HG03460 (cell line): ENCODE results near the gene TGM1.
A peak's percentile ranks its signal among the peaks of the same experiment; 100 is the strongest.
"Not testable (repeated sequence)": the region's sequence is repeated elsewhere in the genome, so short reads cannot be mapped to it uniquely, and the experiment has no call there.

Source experiments
- ATAC-seq: cut with Tn5 transposase; IDR thresholded peaks from one replicate; pipeline ENCODE4 v1.9.1; 2021; ENCODE audit not compliant: unreplicated experiment

The TGM1 gene

GRCh38 chr14:24234095-24235005, 28.6 kb downstream of the TGM1 start:
- ATAC-seq: no peak

GRCh38 chr14:24233538-24233866, 29.5 kb downstream of the TGM1 start:
- no peak for ATAC-seq

- peak; percentile 62 for ATAC-seq
Measured at GRCh38 chr14:24232645-24233537, 30.1 kb downstream of the TGM1 start, which contains the start of gene GMPR2. TSS of gene GMPR2 (plus strand) at chr14:24232929. CDS start at chr14:24233254, 325 bp downstream.

GRCh38 chr14:24232121-24232644, 30.8 kb downstream of the TGM1 start, which contains the start of gene NEDD8:
TSS of gene NEDD8 (minus strand) at chr14:24232367. CDS start at chr14:24232267, 100 bp downstream.
- peak; percentile 69 for ATAC-seq

- ATAC-seq: no peak
Measured at GRCh38 chr14:24231263-24232120, 31.5 kb downstream of the TGM1 start.

GRCh38 chr14:24228902-24229301, 34.1 kb downstream of the TGM1 start:
- no peak for ATAC-seq

- no peak for ATAC-seq
Measured at GRCh38 chr14:24226473-24226872, 36.5 kb downstream of the TGM1 start.

- ATAC-seq: no peak
Measured at GRCh38 chr14:24224618-24225071, 38.3 kb downstream of the TGM1 start.

GRCh38 chr14:24222987-24223386, 40.0 kb downstream of the TGM1 start:
- ATAC-seq: not testable (repeated sequence)

GRCh38 chr14:24219521-24219920, 43.5 kb downstream of the TGM1 start:
- ATAC-seq: no peak

GRCh38 chr14:24219080-24219479, 43.9 kb downstream of the TGM1 start:
- no peak for ATAC-seq

- not testable (repeated sequence) for ATAC-seq
Measured at GRCh38 chr14:24216876-24217275, 46.1 kb downstream of the TGM1 start.

- ATAC-seq: no peak
Measured at GRCh38 chr14:24216345-24216699, 46.7 kb downstream of the TGM1 start.

GRCh38 chr14:24215495-24216344, 47.3 kb downstream of the TGM1 start, which contains the start of gene MDP1:
TSS of gene MDP1 (minus strand) at chr14:24216066. CDS start at chr14:24215955, 111 bp downstream.
- peak; percentile 61 for ATAC-seq

GRCh38 chr14:24213866-24214662, 48.9 kb downstream of the TGM1 start:
- no peak for ATAC-seq

GRCh38 chr14:24212924-24213865, 49.8 kb downstream of the TGM1 start, which contains the start of gene CHMP4A:
TSS of gene CHMP4A (minus strand) at chr14:24213488. CDS start at chr14:24213439, 49 bp downstream.
- ATAC-seq: peak; percentile 83

GRCh38 chr14:24211311-24211710, 51.7 kb downstream of the TGM1 start:
- ATAC-seq: no peak
